Upper lobe of right lung (tissue), 1 donor: ENCODE measurements around the gene TMEM9. TPM values are rescaled to one million over a fixed set of nuclear protein-coding genes. Genes with fewer than 3 reads are reported as not detected.
A peak's percentile ranks its signal among the peaks of the same experiment; 100 is the strongest.

Experiments
- ATAC-seq: fragments of 200-7000 bp; cut with Tn5 transposase; one replicate; pipeline ENCODE4 v1.9.1; 2020; ENCODE audit warnings: mild to moderate bottlenecking, moderate library complexity
- DNase-seq: peaks from one replicate; pipeline ENCODE4 v3.0.0-alpha.2; 2020
- H3K27ac ChIP-seq: fragments of 200-600 bp; one replicate; pipeline ENCODE4 v1.8.0; 2022
- H3K27me3 ChIP-seq: fragments of 200-600 bp; one replicate; pipeline ENCODE4 v1.8.0; 2022; ENCODE audit warnings: mild to moderate bottlenecking
- H3K36me3 ChIP-seq: fragments of 200-600 bp; one replicate; pipeline ENCODE4 v1.8.0; 2022
- H3K4me1 ChIP-seq: fragments of 200-600 bp; one replicate; pipeline ENCODE4 v1.8.0; 2022
- H3K4me3 ChIP-seq: fragments of 200-600 bp; one replicate; pipeline ENCODE4 v1.8.0; 2022; ENCODE audit warnings: mild to moderate bottlenecking
- H3K9me3 ChIP-seq: fragments of 200-600 bp; one replicate; pipeline ENCODE4 v1.8.0; 2022
- CTCF ChIP-seq: fragments of 200-600 bp; IDR thresholded peaks from one replicate; pipeline ENCODE4 v1.8.0; 2022; ENCODE audit warnings: antibody characterized with exemption
- intact Hi-C: fragments of 100-400 bp; cut with DNase I; formaldehyde crosslinking; loops from one replicate; pipeline ENCODE4 v1.11.0; 2022
- total RNA-seq: library from RNA; stranded (reverse); fragmentation: NEBNext Ultra II Directional; extraction: Animal tissue kit (Norgen Biotek cat#: 25700); gene quantifications from one replicate; pipeline ENCODE4 v1.2.1, GENCODE V29; 2021
- donor health status: DM: no; HTN: yes; CAD: no; lungs with severe emphysema.

The TMEM9 gene
- total RNA-seq, 1 donor from 2014 or later: 59.3 TPM

- TF ChIP-seq CTCF: no peak
- H3K36me3 ChIP-seq: no peaks in the 10 kb centered on the region
- H3K27me3 ChIP-seq: no peaks in the 10 kb centered on the region
- H3K4me1 ChIP-seq: peaks cover 5% of the 10 kb centered on the region
- no peak overlapping the region for H3K4me3 ChIP-seq
- DNase-seq: no peak
- no peaks in the 10 kb centered on the region for H3K9me3 ChIP-seq
- no peak for ATAC-seq
- no peak overlapping the region for H3K27ac ChIP-seq
- intact Hi-C loops: no loop called here
These were observed 18.8 kb upstream of the TMEM9 start for GRCh38 chr1:201172999-201173610.

GRCh38 chr1:201172326-201172725 lies 18.1 kb upstream of the TMEM9 start:
- intact Hi-C loops: no loop called here
- Histone ChIP-seq H3K27ac (no peak overlapping the region), H3K36me3 (no peaks in the 10 kb centered on the region), H3K4me1 (peaks cover 5% of the 10 kb centered on the region), H3K4me3 (no peak overlapping the region), H3K9me3 (no peaks in the 10 kb centered on the region), H3K27me3 (no peaks in the 10 kb centered on the region)
- no peak for ATAC-seq
- peak; percentile 19 for DNase-seq
- no peak for TF ChIP-seq CTCF

- DNase-seq (no peak), ATAC-seq (peak; percentile 63)
- peak; percentile 46 for TF ChIP-seq CTCF
- no peaks in the 10 kb centered on the region for H3K36me3 ChIP-seq
- H3K27ac ChIP-seq: peak overlapping the region; percentile 94
- H3K27me3 ChIP-seq: no peaks in the 10 kb centered on the region
- intact Hi-C loops: no loop called here
- H3K4me3 ChIP-seq: peak overlapping the region; percentile 79
- H3K9me3 ChIP-seq: no peaks in the 10 kb centered on the region
- H3K4me1 ChIP-seq: peaks cover 5% of the 10 kb centered on the region
These were observed 17.1 kb upstream of the TMEM9 start for GRCh38 chr1:201171063-201172036.

DNA sequence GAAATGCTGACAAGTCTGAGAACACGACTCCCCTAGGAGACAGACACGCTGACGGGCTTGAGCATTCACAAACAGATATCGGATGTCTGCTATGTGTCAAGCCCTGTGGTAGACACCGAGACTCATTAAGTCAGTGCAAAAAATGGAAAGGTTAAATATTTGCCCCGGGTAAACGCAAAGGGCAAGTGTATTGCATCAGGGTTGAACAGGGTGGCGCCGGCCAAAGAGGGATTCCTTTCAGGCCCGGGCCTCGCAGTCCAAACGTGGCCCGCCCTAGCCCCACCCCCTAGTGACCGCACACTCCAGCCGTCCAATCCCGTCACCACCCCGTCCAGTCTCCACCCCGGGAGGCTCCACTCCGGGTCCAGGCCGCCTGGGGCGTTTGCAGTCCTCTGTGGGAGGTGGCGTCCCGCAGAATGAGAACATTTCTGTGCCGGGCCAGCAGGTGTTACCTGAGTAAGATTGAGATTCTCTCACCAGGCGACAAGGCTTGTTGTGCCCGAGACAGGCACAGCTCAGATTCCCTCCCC lies 16.3 kb upstream of the TMEM9 start:
- peak; percentile 99 for ATAC-seq

More for the DNA sequence above, 16.3 kb upstream of the TMEM9 start:
- TF ChIP-seq CTCF: no peak
- peak; percentile 99 for DNase-seq
- Histone ChIP-seq H3K9me3 (no peaks in the 10 kb centered on the region), H3K36me3 (no peaks in the 10 kb centered on the region), H3K27ac (peak overlapping the region; percentile 94), H3K4me1 (peaks cover 5% of the 10 kb centered on the region), H3K4me3 (peak overlapping the region; percentile 79), H3K27me3 (no peaks in the 10 kb centered on the region)
- intact Hi-C loops: no loop called here
